WTC11 (cell line): ENCODE results near the gene DOCK8.

Experiments
- AR ChIP-seq: fragments of 250-450 bp; sonication (Bioruptor Pico); IDR thresholded peaks from 2 replicates; pipeline ENCODE4 v1.9.0; 2021; ENCODE audit warnings: mild to moderate bottlenecking
- CBFB ChIP-seq: sonication (generic); formaldehyde crosslinking; IDR thresholded peaks from 2 replicates; pipeline ENCODE4 v1.8.1; 2022; ENCODE audit warnings: mild to moderate bottlenecking, low read depth, missing genetic modification reagents
- CTCF ChIP-seq: fragments of 200-600 bp; IDR thresholded peaks from 2 replicates; pipeline ENCODE4 v1.8.0; 2022; ENCODE audit warnings: antibody characterized with exemption
- ESRRA ChIP-seq: sonication (generic); formaldehyde crosslinking; IDR thresholded peaks from 2 replicates; pipeline ENCODE4 v1.8.1; 2022; ENCODE audit warnings: mild to moderate bottlenecking, missing genetic modification reagents, borderline replicate concordance
- MAX ChIP-seq: sonication (generic); formaldehyde crosslinking; IDR thresholded peaks from 2 replicates; pipeline ENCODE4 v1.8.0; 2022; ENCODE audit warnings: mild to moderate bottlenecking, missing genetic modification reagents
- MLX ChIP-seq: sonication (generic); formaldehyde crosslinking; IDR thresholded peaks from 2 replicates; pipeline ENCODE4 v1.8.1; 2023; ENCODE audit warnings: mild to moderate bottlenecking, missing genetic modification reagents, moderate library complexity
- NFYB ChIP-seq: sonication (generic); formaldehyde crosslinking; conservative IDR thresholded peaks from 2 replicates; pipeline ENCODE4 v1.8.0; 2022; ENCODE audit warnings: low read depth, missing genetic modification reagents
- NR3C1 ChIP-seq: sonication (generic); formaldehyde crosslinking; conservative IDR thresholded peaks from 2 replicates; pipeline ENCODE4 v1.8.1; 2023; ENCODE audit warnings: low read depth, mild to moderate bottlenecking, missing genetic modification reagents
- RELA ChIP-seq: sonication (generic); formaldehyde crosslinking; IDR thresholded peaks from 2 replicates; pipeline ENCODE4 v1.8.1; 2022; ENCODE audit warnings: missing genetic modification reagents, mild to moderate bottlenecking, borderline replicate concordance
- SMAD3 ChIP-seq: sonication (generic); formaldehyde crosslinking; IDR thresholded peaks from 2 replicates; pipeline ENCODE4 v1.8.0; 2022; ENCODE audit warnings: missing genetic modification reagents, mild to moderate bottlenecking, borderline replicate concordance
- TEAD1 ChIP-seq: sonication (generic); formaldehyde crosslinking; IDR thresholded peaks from 2 replicates; pipeline ENCODE4 v1.8.0; 2022; ENCODE audit warnings: mild to moderate bottlenecking, missing genetic modification reagents
- USF1 ChIP-seq: sonication (generic); formaldehyde crosslinking; IDR thresholded peaks from 2 replicates; pipeline ENCODE4 v1.8.0; 2022; ENCODE audit warnings: mild to moderate bottlenecking, missing genetic modification reagents
- TF ChIP-seq, protein P1 (sequence below): sonication (generic); formaldehyde crosslinking; IDR thresholded peaks from 2 replicates; pipeline ENCODE4 v1.8.1; 2023; ENCODE audit warnings: mild to moderate bottlenecking, missing genetic modification reagents, moderate library complexity

DNA sequence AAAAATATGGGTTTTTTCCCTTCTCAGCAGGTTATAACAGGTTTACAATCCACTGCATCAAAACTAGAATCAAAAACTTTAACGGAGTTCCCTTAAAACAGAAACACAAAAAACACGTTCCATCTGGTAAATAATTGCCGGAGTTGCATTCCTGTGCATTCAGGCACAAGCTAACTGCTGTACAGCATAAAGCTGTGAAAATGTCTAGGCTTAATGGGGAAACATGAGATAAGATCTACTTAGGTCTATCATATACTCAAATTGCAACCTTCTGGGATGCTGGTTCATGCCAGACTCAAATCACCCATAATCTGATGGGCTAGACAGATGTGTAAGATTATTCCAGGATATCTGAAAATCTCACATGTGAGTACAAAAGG is 265.3 kb downstream of the DOCK8 start:
- TF ChIP-seq CTCF: no peak
- TF ChIP-seq AR: no peak
- no peak for TF ChIP-seq NFYB (CRISPR knock-in tag)
- no peak for TF ChIP-seq CBFB (CRISPR knock-in tag)
- no peak for TF ChIP-seq ESRRA (CRISPR knock-in tag)
- no peak for TF ChIP-seq USF1 (CRISPR knock-in tag)
- TF ChIP-seq RELA: no peak
- no peak for TF ChIP-seq SMAD3 (CRISPR knock-in tag)
- no peak for TF ChIP-seq MLX (CRISPR knock-in tag)
- no peak for TF ChIP-seq TEAD1 (CRISPR knock-in tag)
- TF ChIP-seq, protein P1, sequence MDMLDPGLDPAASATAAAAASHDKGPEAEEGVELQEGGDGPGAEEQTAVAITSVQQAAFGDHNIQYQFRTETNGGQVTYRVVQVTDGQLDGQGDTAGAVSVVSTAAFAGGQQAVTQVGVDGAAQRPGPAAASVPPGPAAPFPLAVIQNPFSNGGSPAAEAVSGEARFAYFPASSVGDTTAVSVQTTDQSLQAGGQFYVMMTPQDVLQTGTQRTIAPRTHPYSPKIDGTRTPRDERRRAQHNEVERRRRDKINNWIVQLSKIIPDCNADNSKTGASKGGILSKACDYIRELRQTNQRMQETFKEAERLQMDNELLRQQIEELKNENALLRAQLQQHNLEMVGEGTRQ (CRISPR knock-in tag): no peak
- no peak for TF ChIP-seq MAX (CRISPR knock-in tag)
- TF ChIP-seq NR3C1 (CRISPR knock-in tag): no peak
